Neural progenitor cell (in vitro differentiated cells): ENCODE data around the gene PDXP. TPM values are rescaled to one million over a fixed set of nuclear protein-coding genes. Genes with fewer than 3 reads are reported as not detected.

Experiments used
- DNase-seq: peaks from one replicate; pipeline ENCODE4 v3.0.0-alpha.2; 2016; ENCODE audit warnings: low spot score
- H2AFZ ChIP-seq: fragments of 200-600 bp; sonication (generic); replicated peaks from 2 replicates; pipeline ENCODE4 v1.6.1; 2016; ENCODE audit warnings: antibody characterized with exemption
- H3F3A ChIP-seq: fragments of 200-600 bp; sonication (generic); 2 replicates; pipeline ENCODE4 v1.6.1; 2016; ENCODE audit warnings: antibody characterized with exemption, low read depth
- H3K27ac ChIP-seq: fragments of 200-600 bp; sonication (generic); 2 replicates; pipeline ENCODE4 v1.5.1; 2016; ENCODE audit warnings: mild to moderate bottlenecking
- H3K27me3 ChIP-seq: fragments of 200-600 bp; sonication (generic); 2 replicates; pipeline ENCODE4 v1.6.1; 2016; ENCODE audit warnings: mild to moderate bottlenecking, moderate library complexity
- H3K36me3 ChIP-seq: fragments of 200-600 bp; sonication (generic); 2 replicates; pipeline ENCODE4 v1.5.1; 2016
- H3K4me1 ChIP-seq: fragments of 200-600 bp; sonication (generic); 2 replicates; pipeline ENCODE4 v1.6.1; 2016; ENCODE audit warnings: mixed run types
- H3K4me2 ChIP-seq: fragments of 200-600 bp; sonication (generic); 2 replicates; pipeline ENCODE4 v1.6.1; 2016
- H3K4me3 ChIP-seq: fragments of 200-600 bp; sonication (generic); 2 replicates; pipeline ENCODE4 v1.5.1; 2016
- H3K79me2 ChIP-seq: fragments of 200-600 bp; sonication (generic); 2 replicates; pipeline ENCODE4 v1.6.1; 2016; ENCODE audit warnings: low read depth
- H3K9ac ChIP-seq: fragments of 200-600 bp; sonication (generic); 2 replicates; pipeline ENCODE4 v1.6.1; 2016
- H3K9me3 ChIP-seq: fragments of 200-600 bp; sonication (generic); 2 replicates; pipeline ENCODE4 v1.5.1; 2016; ENCODE audit warnings: low read depth
- H4K20me1 ChIP-seq: fragments of 200-600 bp; sonication (generic); 2 replicates; pipeline ENCODE4 v1.6.1; 2016; ENCODE audit warnings: low read depth
- H3K27ac Mint-ChIP-seq: 3 replicates; pipeline ENCODE4 v1.8.0; 2021; ENCODE audit warnings: mixed read lengths
- H3K27me3 Mint-ChIP-seq: 2 replicates; pipeline ENCODE4 v1.8.0; 2022; ENCODE audit warnings: low read depth, mild to moderate bottlenecking, inconsistent platforms, moderate library complexity, mixed read lengths; ENCODE audit not compliant: insufficient read depth
- H3K36me3 Mint-ChIP-seq: 3 replicates; pipeline ENCODE4 v1.8.0; 2021; ENCODE audit warnings: mixed read lengths
- H3K4me1 Mint-ChIP-seq: 3 replicates; pipeline ENCODE4 v1.8.0; 2021; ENCODE audit warnings: mixed read lengths
- H3K4me3 Mint-ChIP-seq: 3 replicates; pipeline ENCODE4 v1.8.0; 2021; ENCODE audit warnings: mild to moderate bottlenecking, moderate library complexity, mixed read lengths
- H3K9me3 Mint-ChIP-seq: 3 replicates; pipeline ENCODE4 v1.8.0; 2020; ENCODE audit warnings: mixed read lengths
- CTCF ChIP-seq: fragments of 200-600 bp; sonication (generic); IDR thresholded peaks from 2 replicates; pipeline ENCODE4 v1.5.1; 2017; ENCODE audit warnings: antibody characterized with exemption, mild to moderate bottlenecking
- EZH2 ChIP-seq: fragments of 200-600 bp; sonication (generic); IDR thresholded peaks from 2 replicates; pipeline ENCODE4 v1.6.1; 2017; ENCODE audit warnings: antibody characterized with exemption, mild to moderate bottlenecking, moderate library complexity
- EZH2phosphoT487 ChIP-seq: fragments of 200-600 bp; sonication (generic); IDR thresholded peaks from 2 replicates; pipeline ENCODE4 v1.6.1; 2017; ENCODE audit warnings: antibody characterized with exemption
- total RNA-seq: library from RNA; depleted of rRNA; stranded (reverse); fragments of >200 nt; gene quantifications from 2 replicates; pipeline ENCODE4 v1.2.3, GENCODE V29; 2015; ENCODE audit warnings: low replicate concordance

Gene PDXP
- total RNA-seq, 1 donor from 2014 or later, result 25.1 TPM

GRCh38 chr22:37627545-37627944 is 31.0 kb upstream of the PDXP start:
- H2AFZ ChIP-seq, result no peak overlapping the region
- H3K27ac ChIP-seq, result no peak overlapping the region
- no peak overlapping the region for H3K4me2 ChIP-seq
- Mint-ChIP-seq H3K27me3 (peaks cover 2% of the 10 kb centered on the region), H3K4me3 (no peak overlapping the region), H3K36me3 (peaks cover 8% of the 10 kb centered on the region), H3K27ac (no peak overlapping the region), H3K9me3 (no peaks in the 10 kb centered on the region), H3K4me1 (peaks cover 7% of the 10 kb centered on the region)
- no peaks in the 10 kb centered on the region for H3K27me3 ChIP-seq
- no peaks in the 10 kb centered on the region for H4K20me1 ChIP-seq
- no peak overlapping the region for H3K9ac ChIP-seq
- H3K4me3 ChIP-seq, result no peak overlapping the region
- peaks cover 5% of the 10 kb centered on the region for H3F3A ChIP-seq
- H3K9me3 ChIP-seq, result no peaks in the 10 kb centered on the region
- no peak for TF ChIP-seq CTCF
- no peak for TF ChIP-seq EZH2phosphoT487
- TF ChIP-seq EZH2, result no peak
- DNase-seq, result no peak
- H3K36me3 ChIP-seq, result no peaks in the 10 kb centered on the region
- H3K4me1 ChIP-seq, result peaks cover 4% of the 10 kb centered on the region
- H3K79me2 ChIP-seq, result no peaks in the 10 kb centered on the region

- no peak overlapping the region for H3K27ac ChIP-seq
- H3K9ac ChIP-seq, result no peak overlapping the region
- H3K4me3 Mint-ChIP-seq, result no peak overlapping the region
- H3K9me3 Mint-ChIP-seq, result no peaks in the 10 kb centered on the region
- no peak overlapping the region for H3K27ac Mint-ChIP-seq
- no peak overlapping the region for H3K4me2 ChIP-seq
- no peaks in the 10 kb centered on the region for H4K20me1 ChIP-seq
- H3K9me3 ChIP-seq, result no peaks in the 10 kb centered on the region
- DNase-seq, result no peak
- peaks cover 10% of the 10 kb centered on the region for H3K4me1 ChIP-seq
- H3K36me3 ChIP-seq, result no peaks in the 10 kb centered on the region
- peaks cover 5% of the 10 kb centered on the region for H3F3A ChIP-seq
- peaks cover 2% of the 10 kb centered on the region for H3K27me3 Mint-ChIP-seq
- no peaks in the 10 kb centered on the region for H3K79me2 ChIP-seq
- peaks cover 10% of the 10 kb centered on the region for H3K4me1 Mint-ChIP-seq
- TF ChIP-seq EZH2 (no peak), EZH2phosphoT487 (no peak), CTCF (no peak)
- peaks cover 6% of the 10 kb centered on the region for H3K36me3 Mint-ChIP-seq
- H3K27me3 ChIP-seq, result no peaks in the 10 kb centered on the region
- no peak overlapping the region for H2AFZ ChIP-seq
- H3K4me3 ChIP-seq, result no peak overlapping the region
These were observed 29.7 kb upstream of the PDXP start for GRCh38 chr22:37628830-37629229.

GRCh38 chr22:37629928-37630327 is 28.6 kb upstream of the PDXP start:
- DNase-seq, result no peak
- peaks cover 17% of the 10 kb centered on the region for H3K4me1 ChIP-seq
- no peak overlapping the region for H2AFZ ChIP-seq
- no peaks in the 10 kb centered on the region for H3K27me3 ChIP-seq
- no peaks in the 10 kb centered on the region for H3K79me2 ChIP-seq
- H3K9me3 ChIP-seq, result no peaks in the 10 kb centered on the region
- Mint-ChIP-seq H3K27me3 (peaks cover 7% of the 10 kb centered on the region), H3K9me3 (no peaks in the 10 kb centered on the region), H3K36me3 (peaks cover 4% of the 10 kb centered on the region), H3K27ac (no peak overlapping the region), H3K4me1 (peaks cover 16% of the 10 kb centered on the region), H3K4me3 (no peak overlapping the region)
- H3K36me3 ChIP-seq, result no peaks in the 10 kb centered on the region
- H3K4me2 ChIP-seq, result no peak overlapping the region
- no peak overlapping the region for H3K4me3 ChIP-seq
- H3K27ac ChIP-seq, result no peak overlapping the region
- H3F3A ChIP-seq, result peaks cover 16% of the 10 kb centered on the region
- TF ChIP-seq EZH2phosphoT487, result no peak
- no peak for TF ChIP-seq EZH2
- TF ChIP-seq CTCF, result no peak
- no peaks in the 10 kb centered on the region for H4K20me1 ChIP-seq
- H3K9ac ChIP-seq, result no peak overlapping the region
